GM21717 (cell line): ENCODE data around the gene TBPL1.
A peak's percentile ranks its signal among the peaks of the same experiment; 100 is the strongest.
"Not testable (repeated sequence)": the region's sequence is repeated elsewhere in the genome, so short reads cannot be mapped to it uniquely, and the experiment has no call there.

Source experiments
- ATAC-seq: cut with Tn5 transposase; IDR thresholded peaks from one replicate; pipeline ENCODE4 v1.9.1; 2021; ENCODE audit warnings: mild to moderate bottlenecking, moderate library complexity; ENCODE audit not compliant: unreplicated experiment

Gene TBPL1

DNA sequence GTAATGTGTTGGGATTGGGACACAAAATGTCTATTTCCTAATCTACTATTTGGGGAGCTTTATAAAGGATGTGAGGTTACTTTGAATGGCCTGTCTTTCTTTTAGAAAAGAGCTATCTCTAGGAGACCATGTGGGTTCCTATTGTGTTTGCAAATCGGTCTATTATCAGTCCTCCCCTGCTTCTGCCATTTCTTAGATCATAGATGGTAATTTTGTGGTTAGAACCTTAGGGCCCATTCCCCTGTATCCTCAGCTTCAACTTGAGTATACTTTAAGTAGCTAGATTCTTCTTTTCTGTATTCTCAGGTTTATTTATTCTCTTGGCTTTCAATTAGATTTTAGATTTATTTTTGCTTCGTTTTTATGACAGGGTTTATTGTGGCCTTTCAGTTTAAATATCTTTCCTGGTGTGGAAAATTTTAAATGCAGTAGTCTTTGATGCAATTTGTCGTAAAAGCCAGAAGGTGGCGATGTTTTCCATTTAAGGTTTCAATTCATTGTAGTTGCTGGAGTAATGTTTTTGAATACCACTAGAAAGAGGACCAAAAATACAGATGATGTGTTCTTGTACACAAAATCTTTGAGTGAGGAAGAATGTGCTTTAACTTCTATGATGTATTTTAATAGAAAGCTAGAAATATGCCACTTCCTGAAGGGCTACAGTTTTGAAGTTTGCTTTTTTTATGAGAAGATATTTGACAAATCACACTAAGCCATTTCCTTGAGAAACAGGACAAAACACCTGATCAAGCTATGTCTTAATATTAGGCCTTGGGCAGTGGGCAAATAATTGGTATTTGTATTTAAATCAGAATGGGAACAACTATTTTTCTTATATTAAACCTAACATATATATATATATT is 20.3 kb downstream of the TBPL1 start:
- ATAC-seq: peak; percentile 57

DNA sequence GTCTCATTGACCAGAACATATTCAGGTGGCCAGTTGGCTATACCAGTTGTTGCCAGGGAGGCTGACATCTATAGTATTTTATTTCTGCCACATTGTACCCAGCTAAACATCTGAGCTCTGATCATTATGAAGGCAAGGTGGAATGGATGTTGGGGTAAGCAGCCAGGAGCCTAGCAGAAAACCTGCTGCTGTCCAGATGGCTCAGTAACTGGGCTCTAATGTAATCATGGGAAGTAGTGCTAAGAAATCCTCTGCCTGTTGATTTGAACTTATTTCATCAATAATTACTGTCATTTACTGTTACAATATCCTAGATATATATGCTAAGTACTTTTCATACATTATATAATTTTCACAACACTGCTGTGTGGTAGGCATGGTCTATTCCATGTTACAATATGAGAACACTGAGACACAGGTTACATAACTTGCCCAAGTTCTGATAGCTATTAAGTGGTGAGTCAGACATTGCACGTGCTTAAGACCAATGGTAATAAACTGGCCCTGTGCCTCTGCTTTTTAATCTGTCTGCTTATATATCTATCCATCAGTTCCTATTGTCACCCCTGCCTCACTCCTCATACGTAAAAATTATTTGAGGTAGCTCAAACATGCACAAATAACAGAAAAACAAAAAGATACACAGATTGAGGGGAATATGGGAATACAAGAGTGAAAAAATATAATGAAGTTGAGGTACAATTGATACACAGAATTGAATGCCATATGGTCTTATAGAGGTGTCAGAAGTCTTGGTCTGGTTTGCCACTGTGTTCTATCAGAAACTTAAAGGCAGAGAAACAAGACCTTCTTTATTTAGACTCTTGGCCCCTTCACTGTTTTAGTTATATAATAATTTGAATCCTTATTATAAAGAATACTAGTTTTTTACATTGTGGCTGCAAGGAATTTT is 25.2 kb downstream of the TBPL1 start:
- ATAC-seq: peak; percentile 57

DNA sequence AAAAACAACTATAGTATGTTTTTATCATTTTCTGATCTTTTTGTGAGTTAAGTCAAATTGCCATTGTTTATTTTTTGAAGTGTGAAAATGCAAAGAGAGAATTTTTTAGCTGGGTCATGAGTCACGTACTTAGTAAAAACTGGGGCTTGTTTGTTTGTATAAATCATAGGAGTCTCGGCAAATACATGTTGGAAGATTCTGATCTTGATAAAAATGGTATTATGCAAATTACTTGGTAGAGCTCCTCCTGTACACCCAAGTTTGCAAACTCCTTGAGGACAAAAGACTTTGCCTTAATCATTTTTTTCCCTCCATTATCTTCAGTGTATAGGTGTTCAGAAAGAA is 25.8 kb downstream of the TBPL1 start:
- no peak for ATAC-seq

DNA sequence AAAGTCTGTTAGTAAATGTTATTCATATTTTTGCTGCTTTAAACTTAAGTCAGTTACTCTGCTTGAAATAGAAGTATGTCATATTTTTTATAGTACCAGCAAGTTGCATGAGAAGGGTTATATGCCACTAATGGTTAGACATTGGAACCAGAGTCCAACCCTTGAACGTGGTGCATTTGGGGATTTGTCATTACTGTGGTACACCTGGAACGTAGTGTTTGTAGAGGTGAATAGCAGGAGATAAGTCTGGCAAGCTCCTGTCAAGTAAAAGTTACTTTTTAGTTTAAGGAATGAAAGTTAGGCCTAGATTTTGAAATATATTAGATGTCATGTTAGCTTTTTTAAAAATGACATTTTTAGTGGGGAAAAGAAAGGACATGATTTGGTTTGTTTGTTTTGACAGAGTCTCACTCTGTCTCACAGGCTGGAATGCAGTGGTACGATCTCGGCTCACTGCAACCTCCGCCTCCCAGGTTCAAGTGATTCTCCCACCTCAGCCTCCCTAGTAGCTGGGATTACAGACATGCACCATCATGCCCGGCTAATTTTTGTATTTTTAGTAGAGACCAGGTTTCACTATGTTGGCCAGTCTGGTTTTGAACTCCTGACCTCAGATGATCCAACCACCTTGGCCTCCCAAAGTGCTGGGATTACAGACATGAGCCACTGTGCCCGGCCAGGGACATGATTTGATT is 26.4 kb downstream of the TBPL1 start:
- ATAC-seq: not testable (repeated sequence)

DNA sequence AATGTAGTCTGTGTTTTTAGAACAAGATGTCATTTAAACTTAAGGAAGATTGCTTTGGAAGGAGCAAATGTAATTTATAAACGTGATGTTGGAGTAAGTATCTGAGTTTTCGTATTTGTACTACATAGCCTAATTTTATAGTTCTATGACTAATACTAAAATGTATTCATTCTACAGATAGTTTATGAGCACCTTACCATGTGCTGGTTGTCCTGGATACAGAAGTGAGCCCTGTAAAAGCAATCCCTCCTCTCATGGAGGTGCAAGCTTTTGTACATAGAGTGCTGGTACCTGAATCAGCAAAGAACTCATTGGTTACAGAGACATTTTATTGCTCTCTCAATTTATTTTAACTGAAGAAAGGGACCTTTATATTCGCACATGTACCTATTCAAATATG is 27.1 kb downstream of the TBPL1 start:
- no peak for ATAC-seq

DNA sequence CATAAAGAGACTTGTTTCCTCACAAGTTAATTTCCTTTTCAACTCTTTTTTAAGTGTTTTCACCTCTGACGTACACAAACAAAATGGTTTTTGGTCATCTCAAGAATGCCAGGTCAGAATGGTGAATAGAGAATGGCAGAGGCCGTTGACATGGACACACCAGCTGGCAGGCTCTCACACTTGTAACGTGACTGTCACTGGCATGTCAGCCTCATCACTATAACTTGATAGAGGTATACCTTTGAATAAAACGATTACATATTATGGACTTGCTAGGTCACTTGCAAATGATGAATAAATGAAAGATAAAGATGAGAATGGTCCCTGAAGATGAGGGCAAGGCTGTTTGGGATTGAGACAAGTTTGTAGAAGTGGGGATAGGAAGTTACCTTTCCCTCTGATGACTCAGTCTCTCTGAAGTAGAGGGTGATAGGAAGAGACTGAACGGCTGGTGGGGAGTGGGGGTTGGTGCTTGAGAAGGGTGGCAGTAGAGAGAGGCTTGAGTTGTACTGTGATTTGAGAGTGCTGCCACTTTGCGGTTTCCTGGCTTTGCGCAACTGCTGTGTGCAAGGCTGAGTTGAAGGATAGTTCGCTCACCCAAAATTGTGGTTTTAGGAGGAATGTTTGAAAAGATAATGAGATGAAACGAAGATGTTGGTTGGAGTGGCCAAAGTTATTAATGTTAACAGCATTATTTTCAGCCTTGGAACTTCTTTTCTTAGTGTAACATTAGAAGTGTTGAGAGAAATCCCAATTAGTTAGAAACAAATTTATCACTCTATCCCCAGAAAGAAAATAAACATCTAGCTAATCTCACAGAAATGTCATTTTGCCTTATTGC is 30.3 kb downstream of the TBPL1 start:
- ATAC-seq: no peak

DNA sequence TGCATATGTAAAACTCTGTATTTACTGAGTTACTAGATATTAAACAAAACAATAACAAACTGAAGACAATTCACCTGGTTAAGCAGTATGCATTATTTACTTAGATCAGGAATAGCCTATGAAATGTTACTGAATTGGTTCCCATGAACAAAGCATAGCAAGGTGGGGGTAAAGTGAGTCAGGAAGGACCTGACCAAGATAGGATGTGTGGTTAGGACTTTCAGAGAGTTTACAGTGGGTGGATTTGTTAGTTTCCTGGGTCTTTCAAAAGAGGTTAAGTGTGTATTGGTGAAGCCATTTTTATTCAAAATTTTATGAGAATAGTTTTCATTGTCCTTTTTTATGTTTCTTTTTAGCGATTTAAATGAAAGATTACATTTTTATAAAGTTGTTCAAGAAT is 32.9 kb downstream of the TBPL1 start:
- no peak for ATAC-seq

DNA sequence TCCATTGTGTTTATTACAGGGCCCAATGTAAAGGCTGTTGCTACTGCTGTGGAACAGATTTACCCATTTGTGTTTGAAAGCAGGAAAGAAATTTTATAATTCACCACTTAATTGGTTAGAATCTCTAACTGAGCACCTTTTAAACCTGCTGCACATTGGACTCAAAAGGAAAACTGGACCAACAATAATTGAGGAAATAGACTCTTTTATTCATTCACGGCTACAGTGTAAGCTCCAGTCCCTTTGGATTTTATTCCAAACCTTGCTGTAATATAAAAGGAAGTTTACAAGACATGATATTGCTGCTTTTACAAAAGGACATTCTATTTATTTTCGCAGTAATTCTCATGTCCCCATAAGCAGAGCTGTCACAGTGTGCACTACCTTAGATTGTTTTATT is 33.9 kb downstream of the TBPL1 start:
- ATAC-seq: no peak

DNA sequence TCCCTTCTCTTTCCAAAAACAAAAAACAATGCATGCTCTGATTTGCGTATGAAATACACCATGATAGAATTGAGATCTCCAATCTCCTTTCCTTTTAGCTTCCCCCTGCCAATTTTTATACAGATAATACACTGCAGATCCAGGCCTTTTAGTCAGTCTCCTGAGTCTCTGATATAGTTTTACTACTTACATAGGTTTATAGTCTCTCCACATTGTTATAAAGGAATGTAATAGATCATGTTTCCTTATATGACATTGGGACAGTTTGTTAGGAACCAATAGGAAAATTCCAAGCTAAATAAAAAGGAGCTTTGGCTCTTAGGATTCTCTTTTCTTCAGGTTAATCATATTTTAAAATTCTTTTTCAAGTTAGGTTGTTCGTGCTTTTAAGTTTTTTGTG is 36.5 kb downstream of the TBPL1 start:
- no peak for ATAC-seq

DNA sequence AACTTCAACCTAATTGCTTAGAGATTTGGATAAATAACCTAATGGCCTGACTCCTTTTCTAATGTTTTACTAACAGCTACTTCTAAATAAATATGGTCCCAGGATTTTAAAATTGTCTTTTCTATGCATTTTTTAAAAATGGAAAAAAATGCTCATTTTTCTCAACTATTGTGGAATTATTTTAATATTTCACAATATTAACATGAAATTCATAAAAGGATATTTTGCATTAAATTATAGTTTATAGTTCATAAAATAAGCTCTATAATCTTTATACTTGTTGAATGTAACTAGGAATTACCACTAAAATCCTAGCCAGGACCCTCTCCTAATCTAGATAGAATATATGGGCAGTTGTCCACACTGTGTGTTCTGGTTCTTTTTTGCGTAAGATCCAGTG is 37.3 kb downstream of the TBPL1 start:
- no peak for ATAC-seq

DNA sequence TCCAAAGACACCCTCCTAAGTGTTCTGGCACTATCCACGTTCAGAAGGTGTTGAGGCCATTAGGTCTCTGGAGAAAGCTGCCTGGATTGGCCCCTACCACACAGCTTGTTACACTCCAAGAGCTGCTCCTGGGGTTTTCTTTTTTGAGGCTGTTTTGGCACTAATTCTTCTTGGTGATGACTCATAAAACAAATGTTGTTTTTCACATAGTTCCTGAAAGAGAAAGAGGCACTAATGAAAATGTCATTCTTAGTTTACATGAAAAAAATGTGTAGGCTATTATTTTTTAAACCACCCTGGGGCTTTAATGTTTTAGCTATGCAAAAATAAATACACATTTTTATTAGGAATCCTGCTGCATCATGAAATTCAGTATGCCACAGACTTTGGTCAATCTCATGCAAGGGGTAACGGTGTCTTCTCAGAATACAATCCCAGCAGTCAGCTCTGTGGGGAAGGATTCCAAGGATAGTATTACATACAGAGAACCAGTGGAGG is 38.1 kb downstream of the TBPL1 start:
- ATAC-seq: peak; percentile 38

DNA sequence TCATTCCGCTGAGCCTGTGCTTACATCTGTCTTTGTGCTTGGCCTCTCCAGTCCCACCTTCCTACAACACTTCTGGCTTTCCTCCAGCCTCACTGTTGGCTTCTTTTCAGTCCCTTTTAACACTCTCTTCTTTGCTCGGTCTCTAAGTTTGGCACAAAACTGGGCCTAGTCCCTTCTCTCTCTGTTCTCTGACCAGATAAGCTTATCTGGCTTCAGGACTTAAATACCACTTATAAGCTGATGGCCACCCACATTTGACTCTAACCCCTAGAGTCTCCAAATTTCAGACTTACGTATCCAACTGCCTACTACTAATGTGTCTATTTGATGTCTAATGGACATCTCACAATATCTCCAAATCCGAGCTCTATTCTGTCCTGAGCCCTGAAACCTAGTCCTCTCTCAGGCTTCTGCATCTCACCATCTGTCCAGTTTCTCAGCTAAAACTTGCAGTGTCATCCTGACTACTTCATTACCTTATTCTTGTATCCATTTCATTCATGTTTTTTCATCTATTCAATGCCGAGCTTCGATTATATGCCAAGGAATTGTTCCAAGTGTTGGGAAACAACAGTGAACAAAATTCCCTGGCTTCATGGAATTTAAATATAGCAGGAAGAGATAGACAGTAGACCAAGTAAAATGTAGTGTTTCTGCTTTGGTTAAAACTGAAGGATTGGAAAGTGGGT is 40.1 kb downstream of the TBPL1 start:
- no peak for ATAC-seq

DNA sequence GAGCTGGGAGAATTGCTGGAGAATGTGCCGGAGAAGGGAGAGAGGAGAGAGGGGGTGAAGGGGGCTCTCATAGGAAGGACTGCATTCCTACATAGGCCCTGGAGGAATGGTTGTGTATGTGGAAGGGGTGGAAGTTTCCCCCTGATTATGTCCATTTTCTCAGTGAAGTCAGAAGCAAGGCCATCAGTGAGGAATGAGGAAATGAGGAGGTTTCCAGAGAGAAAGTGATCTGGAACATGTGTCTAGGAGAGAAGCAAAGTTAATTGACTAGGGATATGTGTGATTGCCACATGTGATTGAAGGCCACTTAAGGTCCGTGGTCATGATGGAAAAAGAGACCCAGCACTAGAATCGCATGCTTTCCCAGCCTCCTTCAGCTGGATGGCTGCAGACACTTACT is 42.3 kb downstream of the TBPL1 start:
- ATAC-seq: no peak

DNA sequence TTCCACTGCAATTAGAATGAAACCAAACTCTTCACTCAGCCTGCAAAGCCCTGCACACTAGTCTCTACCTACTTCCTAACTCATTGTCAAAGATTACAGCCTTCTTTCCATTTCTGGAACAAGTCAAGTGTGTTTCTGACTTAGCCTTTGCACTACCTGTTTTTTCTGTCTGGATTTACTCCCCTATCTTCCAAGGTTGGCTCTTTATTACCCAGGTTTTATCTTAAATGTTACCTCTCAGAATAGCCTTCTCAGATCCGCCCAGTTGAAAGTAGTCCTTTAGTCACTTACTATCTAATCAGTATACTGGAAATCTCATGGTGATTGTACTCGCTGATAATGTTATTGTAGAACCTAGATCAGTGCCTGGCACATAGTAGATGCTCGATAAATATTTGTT is 42.7 kb downstream of the TBPL1 start:
- ATAC-seq: no peak

DNA sequence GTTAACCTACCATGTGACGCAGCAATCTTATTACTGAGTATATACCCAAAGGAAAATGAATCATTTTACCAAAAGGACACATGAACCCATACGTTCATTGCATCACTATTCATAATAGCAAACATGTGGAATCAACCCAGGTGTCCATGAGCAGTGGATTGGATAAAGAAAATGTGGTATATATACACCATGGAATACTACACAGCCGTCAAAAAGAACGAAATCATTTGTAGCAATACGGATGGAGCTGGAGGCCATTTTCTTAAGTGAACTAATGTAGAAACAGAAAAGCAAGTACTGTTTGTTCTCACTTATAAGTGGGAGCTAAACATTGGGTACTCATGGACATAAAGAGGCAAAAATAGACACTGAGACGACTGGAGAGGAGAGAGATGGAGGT is 44.2 kb downstream of the TBPL1 start:
- ATAC-seq: no peak

DNA sequence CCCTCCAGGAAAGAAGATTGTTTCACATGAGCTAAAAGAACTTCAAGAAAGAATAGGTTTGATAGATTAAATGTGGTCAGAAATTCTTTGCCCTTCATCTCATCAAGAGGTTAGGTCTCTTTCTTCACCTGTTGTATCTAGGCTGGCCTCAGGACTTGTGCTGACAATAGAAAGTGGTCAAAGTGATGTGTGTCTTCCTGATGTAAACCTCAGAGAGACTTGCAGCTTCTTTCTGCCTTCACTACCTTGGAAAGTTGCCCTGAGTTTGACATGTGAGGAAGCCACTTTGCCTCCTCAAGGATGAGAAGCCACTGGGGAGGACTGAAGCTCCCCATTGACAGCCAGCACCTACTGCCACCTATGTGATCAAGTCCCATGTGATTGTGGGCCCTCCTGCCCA is 46.3 kb downstream of the TBPL1 start:
- no peak for ATAC-seq

DNA sequence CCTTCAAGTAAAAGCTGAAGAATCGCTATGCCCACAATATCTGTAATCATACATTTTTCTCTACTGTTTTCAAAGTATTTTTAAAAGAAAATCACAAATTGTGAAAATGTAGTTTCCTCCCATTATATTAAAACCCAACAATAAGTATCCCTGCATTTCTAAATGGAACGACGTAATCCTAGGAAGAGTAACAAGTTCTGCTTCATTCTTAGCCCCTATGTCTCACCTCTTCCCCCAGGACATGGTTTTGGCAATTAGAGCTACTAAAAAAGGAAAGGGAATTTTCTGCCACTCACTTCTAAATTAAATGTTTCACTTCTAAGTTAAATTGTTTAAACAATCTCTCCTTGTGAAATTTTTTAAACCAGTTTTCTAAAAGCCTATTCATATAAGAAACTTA is 47.4 kb downstream of the TBPL1 start:
- no peak for ATAC-seq

DNA sequence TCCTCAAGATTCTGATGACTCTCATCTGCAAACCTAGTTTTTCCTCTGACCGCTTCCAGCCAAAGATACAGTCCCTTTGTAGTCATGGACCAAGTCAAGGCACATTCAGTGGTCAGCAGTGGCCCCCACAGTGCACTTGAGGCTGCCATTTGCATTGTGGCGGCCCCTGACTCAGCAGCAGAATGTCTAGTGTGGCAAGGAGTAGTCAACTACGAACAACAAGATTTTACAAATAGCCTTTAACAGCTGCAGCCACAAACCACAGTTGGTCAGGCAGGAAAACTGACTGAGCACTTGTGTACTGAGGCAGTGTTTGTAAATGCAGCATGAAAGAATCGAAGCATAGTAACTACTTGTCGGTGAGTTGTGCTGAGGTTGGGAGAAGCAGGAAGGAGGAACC is 49.8 kb downstream of the TBPL1 start:
- no peak for ATAC-seq

DNA sequence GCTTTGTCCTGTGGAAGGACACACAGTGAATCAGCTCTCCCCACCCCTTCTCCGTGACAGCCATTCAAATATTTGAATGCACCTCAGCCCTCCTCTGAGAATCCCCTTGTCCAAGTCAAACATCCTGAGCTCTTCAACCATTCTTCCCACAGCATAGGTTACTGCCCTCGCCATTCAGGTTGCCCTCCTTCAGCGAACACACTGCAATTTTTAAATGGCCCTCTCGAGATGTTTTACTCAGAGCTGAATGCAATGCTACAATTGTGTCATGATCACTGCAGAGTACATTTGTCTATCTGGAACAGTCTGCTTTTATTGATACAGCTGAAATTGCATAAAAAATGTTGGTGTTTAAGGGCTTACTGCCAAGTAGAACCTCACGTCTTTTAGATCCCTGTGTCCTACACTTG is 50.5 kb downstream of the TBPL1 start:
- ATAC-seq: no peak

DNA sequence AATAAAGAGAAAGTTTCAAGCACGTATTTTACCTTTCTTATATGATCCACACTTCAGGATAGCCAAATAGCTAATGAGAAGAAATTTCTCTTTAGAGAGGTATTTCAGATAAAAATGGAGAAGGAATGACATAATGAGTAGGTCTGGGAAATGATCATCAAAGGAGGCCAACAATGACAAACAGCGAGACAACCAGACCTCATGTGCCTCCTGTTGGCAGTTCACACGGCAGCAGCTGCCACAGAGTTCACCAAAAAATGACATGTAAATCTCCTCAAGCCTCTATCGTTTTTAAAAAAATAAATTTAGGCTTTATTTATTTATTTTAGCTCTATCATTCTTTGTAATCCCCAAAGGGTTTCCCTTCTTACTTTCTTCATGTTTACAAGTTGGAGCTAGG is 51.7 kb downstream of the TBPL1 start:
- ATAC-seq: no peak
